ENCODE measurements around the gene CCDC85C.

The CCDC85C gene

GRCh38 chr14:99552572-99553216, 51.3 kb downstream of the CCDC85C start:
- peak; percentile 96 for DNase-seq

- DNase-seq, result no peak
These were observed 51.9 kb downstream of the CCDC85C start for GRCh38 chr14:99552021-99552553.

- peak; percentile 70 for DNase-seq
These were observed 52.7 kb downstream of the CCDC85C start for GRCh38 chr14:99551034-99551922.

GRCh38 chr14:99550387-99550992, 53.5 kb downstream of the CCDC85C start:
- no peak for DNase-seq

- peak; percentile 23 for DNase-seq
These were observed 54.3 kb downstream of the CCDC85C start for GRCh38 chr14:99549684-99550083.

- no peak for DNase-seq
These were observed 55.0 kb downstream of the CCDC85C start for GRCh38 chr14:99548871-99549515.

GRCh38 chr14:99548255-99548654, 55.8 kb downstream of the CCDC85C start:
- no peak for DNase-seq

GRCh38 chr14:99546234-99546879, 57.6 kb downstream of the CCDC85C start:
- no peak for DNase-seq

GRCh38 chr14:99545586-99545985, 58.4 kb downstream of the CCDC85C start:
- DNase-seq, result no peak

- no peak for DNase-seq
These were observed 59.0 kb downstream of the CCDC85C start for GRCh38 chr14:99544991-99545390.

- DNase-seq, result no peak
These were observed 60.0 kb downstream of the CCDC85C start for GRCh38 chr14:99543985-99544384.

GRCh38 chr14:99543370-99543769, 60.6 kb downstream of the CCDC85C start:
- DNase-seq, result no peak

GRCh38 chr14:99542566-99542965, 61.4 kb downstream of the CCDC85C start:
- no peak for DNase-seq

- DNase-seq, result peak; percentile 55
These were observed 62.1 kb downstream of the CCDC85C start for GRCh38 chr14:99541677-99542470.

- DNase-seq, result no peak
These were observed 62.8 kb downstream of the CCDC85C start for GRCh38 chr14:99541211-99541610.

GRCh38 chr14:99540196-99541032, 63.6 kb downstream of the CCDC85C start:
- no peak for DNase-seq

GRCh38 chr14:99539491-99539890, 64.5 kb downstream of the CCDC85C start:
- no peak for DNase-seq

GRCh38 chr14:99538733-99539132, 65.3 kb downstream of the CCDC85C start:
- no peak for DNase-seq

GRCh38 chr14:99538275-99538674, 65.7 kb downstream of the CCDC85C start:
- no peak for DNase-seq

- no peak for DNase-seq
These were observed 66.6 kb downstream of the CCDC85C start for GRCh38 chr14:99537399-99537798.

All from DMS53 (cell line).